ENCODE results near the gene COL16A1.

Gene COL16A1

DNA sequence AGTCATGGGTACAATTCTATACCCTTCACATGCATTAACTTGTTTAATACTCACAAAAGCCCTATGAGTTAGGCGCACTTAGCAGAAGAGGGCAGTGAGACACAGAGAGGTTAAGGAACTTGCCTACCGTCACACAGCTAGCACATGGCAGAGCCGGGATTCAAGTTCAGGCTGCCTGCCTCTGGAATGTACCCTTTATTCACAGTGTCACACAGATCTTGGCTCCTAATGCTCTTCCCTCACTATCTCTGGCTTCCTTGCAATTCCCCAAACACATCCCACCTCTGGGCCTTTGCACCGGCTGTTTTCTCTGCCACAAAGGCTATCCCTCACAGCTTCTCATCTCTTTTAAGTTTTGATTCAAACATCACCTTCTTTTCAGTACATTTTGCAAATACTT, 25.1 kb downstream of the COL16A1 start:
- TF ChIP-seq, protein P1, sequence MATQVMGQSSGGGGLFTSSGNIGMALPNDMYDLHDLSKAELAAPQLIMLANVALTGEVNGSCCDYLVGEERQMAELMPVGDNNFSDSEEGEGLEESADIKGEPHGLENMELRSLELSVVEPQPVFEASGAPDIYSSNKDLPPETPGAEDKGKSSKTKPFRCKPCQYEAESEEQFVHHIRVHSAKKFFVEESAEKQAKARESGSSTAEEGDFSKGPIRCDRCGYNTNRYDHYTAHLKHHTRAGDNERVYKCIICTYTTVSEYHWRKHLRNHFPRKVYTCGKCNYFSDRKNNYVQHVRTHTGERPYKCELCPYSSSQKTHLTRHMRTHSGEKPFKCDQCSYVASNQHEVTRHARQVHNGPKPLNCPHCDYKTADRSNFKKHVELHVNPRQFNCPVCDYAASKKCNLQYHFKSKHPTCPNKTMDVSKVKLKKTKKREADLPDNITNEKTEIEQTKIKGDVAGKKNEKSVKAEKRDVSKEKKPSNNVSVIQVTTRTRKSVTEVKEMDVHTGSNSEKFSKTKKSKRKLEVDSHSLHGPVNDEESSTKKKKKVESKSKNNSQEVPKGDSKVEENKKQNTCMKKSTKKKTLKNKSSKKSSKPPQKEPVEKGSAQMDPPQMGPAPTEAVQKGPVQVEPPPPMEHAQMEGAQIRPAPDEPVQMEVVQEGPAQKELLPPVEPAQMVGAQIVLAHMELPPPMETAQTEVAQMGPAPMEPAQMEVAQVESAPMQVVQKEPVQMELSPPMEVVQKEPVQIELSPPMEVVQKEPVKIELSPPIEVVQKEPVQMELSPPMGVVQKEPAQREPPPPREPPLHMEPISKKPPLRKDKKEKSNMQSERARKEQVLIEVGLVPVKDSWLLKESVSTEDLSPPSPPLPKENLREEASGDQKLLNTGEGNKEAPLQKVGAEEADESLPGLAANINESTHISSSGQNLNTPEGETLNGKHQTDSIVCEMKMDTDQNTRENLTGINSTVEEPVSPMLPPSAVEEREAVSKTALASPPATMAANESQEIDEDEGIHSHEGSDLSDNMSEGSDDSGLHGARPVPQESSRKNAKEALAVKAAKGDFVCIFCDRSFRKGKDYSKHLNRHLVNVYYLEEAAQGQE (IDR thresholded peaks at IDR 0.05; ENCODE audit: insufficient read depth in 1 of 2, low read depth in 2 of 2, low read length in 2 of 2), result no peak

DNA sequence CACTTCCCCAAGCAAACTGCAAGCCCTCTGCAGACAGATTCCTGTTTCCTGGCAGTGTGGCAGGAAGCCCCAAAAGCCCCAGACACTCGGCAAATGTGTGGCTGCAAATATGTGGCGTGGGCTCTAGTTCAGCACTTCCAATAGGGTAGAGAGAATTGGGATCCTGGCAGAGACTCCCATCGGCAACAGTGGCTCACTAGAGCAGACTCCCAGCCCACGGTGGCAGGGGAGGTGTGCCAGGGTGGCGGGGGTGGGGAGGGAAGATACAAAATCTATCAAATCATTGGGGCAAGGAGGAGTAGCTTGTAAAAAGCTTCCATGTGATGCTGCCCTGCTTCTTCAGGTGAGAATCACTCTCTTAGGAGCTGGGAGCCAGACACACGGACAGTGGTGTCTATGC, 25.9 kb downstream of the COL16A1 start:
- TF ChIP-seq SIN3A (IDR thresholded peaks at IDR 0.05; ENCODE audit: borderline replicate concordance, insufficient read depth, low read length) (no peak), FOXP2 (optimal IDR thresholded peaks at IDR 0.05; ENCODE audit: borderline replicate concordance, extremely low read depth, extremely low read length, insufficient read depth) (no peak), POLR2AphosphoS5 (IDR thresholded peaks at IDR 0.05; ENCODE audit: low read depth, low read length) (no peak), TAF1 (IDR thresholded peaks at IDR 0.05; ENCODE audit: borderline replicate concordance, insufficient read depth, low read length) (no peak)
- TF ChIP-seq, protein P1 (IDR thresholded peaks at IDR 0.05; ENCODE audit: insufficient read depth in 1 of 2, low read depth in 2 of 2, low read length in 2 of 2), result no peak

DNA sequence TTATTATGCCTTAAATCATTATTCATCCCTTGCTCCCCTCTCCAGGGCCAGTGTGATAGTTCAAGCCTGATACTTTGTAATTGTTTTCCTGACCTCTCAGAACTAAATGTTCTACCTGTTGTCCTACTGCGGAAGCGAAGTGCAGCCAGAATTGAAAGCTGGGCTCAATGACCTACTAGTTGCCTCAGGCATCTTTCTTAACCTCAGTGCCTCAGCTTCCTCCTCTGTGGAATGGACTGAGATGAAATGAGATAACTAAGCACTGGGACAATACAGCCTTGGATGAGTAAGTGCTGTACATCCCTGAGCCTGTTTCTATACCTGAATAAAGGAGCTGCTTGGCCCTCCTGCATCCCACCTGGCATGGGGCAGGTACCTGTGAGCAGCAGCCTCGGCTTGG, 26.4 kb downstream of the COL16A1 start:
- TF ChIP-seq TAF1 (IDR thresholded peaks at IDR 0.05; ENCODE audit: borderline replicate concordance, insufficient read depth, low read length), result no peak
- TF ChIP-seq POLR2AphosphoS5 (IDR thresholded peaks at IDR 0.05; ENCODE audit: low read depth, low read length), result no peak
- TF ChIP-seq, protein P1 (IDR thresholded peaks at IDR 0.05; ENCODE audit: insufficient read depth in 1 of 2, low read depth in 2 of 2, low read length in 2 of 2), result no peak
- TF ChIP-seq FOXP2 (optimal IDR thresholded peaks at IDR 0.05; ENCODE audit: borderline replicate concordance, extremely low read depth, extremely low read length, insufficient read depth), result no peak
- no peak for TF ChIP-seq SIN3A (IDR thresholded peaks at IDR 0.05; ENCODE audit: borderline replicate concordance, insufficient read depth, low read length)

DNA sequence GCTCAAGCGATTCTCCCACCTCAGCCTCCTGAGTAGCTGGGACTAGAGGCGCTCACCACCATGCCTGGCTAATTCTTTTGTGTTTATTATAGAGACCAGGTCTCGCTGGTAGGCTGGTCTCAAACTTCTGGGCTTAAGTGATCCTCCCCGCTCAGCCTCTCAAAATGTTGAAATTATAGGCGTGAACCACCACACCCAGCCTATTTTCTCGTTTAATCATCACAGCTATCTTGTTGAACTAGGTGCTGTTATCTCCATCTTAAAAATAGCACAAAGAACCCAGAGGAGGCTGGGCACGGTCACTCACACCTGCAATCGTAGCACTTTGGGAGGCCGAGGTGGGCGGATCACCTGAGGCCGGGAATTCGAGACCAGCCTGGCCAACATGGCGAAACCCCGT, 28.1 kb downstream of the COL16A1 start:
- TF ChIP-seq SIN3A (IDR thresholded peaks at IDR 0.05; ENCODE audit: borderline replicate concordance, insufficient read depth, low read length) (no peak), TAF1 (IDR thresholded peaks at IDR 0.05; ENCODE audit: borderline replicate concordance, insufficient read depth, low read length) (no peak)

DNA sequence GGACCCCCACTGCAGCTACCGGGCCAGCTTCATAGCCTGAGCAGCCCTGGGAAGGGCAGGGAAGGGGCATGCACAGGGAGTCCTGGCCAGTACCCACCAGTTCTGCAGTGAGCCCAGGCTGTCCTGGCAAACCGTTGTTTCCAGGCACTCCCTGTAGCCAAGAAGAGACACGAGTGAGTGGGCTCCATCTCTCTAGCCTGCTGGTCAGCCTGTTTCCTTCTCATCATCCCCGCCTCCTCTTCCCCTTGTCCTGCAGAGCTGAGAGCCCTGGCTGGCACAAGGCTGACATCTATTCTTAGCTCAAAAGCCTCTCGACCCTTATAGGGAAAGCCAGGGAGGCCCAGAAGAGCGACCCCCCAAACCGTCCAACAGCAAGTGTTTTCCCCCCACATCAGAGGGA, 28.7 kb downstream of the COL16A1 start:
- TF ChIP-seq FOXP2 (optimal IDR thresholded peaks at IDR 0.05; ENCODE audit: borderline replicate concordance, extremely low read depth, extremely low read length, insufficient read depth) (no peak), SIN3A (IDR thresholded peaks at IDR 0.05; ENCODE audit: borderline replicate concordance, insufficient read depth, low read length) (no peak), TAF1 (IDR thresholded peaks at IDR 0.05; ENCODE audit: borderline replicate concordance, insufficient read depth, low read length) (no peak), POLR2AphosphoS5 (IDR thresholded peaks at IDR 0.05; ENCODE audit: low read depth, low read length) (no peak)
- TF ChIP-seq, protein P1 (IDR thresholded peaks at IDR 0.05; ENCODE audit: insufficient read depth in 1 of 2, low read depth in 2 of 2, low read length in 2 of 2), result no peak
